ENCODE results near the gene UFD1. TPM values are rescaled to one million over a fixed set of nuclear protein-coding genes. Genes with fewer than 3 reads are reported as not detected.

Gene UFD1
- total and polyA plus RNA-seq, 2 of the 13 experiments (the other 11 are each of a cell fraction or from before 2014, with no cell fraction given) = 47.9 to 51.1 TPM

GRCh38 chr22:19432133-19432851, 46.7 kb downstream of the UFD1 start, which contains the start of gene MRPL40 (continued):
- TF ChIP-seq CSRNP1 (CRISPR knock-in tag; IDR thresholded peaks at IDR 0.05) (peak; percentile 96), THAP11 (CRISPR knock-in tag; IDR thresholded peaks at IDR 0.05) (peak; percentile 96), NAIF1 (CRISPR knock-in tag; IDR thresholded peaks at IDR 0.05; ENCODE audit: borderline replicate concordance) (peak; percentile 91; the same call in 1 of the 2 replicates), GMEB1 (CRISPR knock-in tag; IDR thresholded peaks at IDR 0.05; ENCODE audit: borderline replicate concordance) (peak; percentile 95), FLYWCH1 (CRISPR knock-in tag; IDR thresholded peaks at IDR 0.05) (no peak), PAX8 (CRISPR knock-in tag; IDR thresholded peaks at IDR 0.05; ENCODE audit: borderline replicate concordance) (no peak), FOXO4 (CRISPR knock-in tag; conservative IDR thresholded peaks at IDR 0.05) (peak; percentile 98), ZNF597 (CRISPR knock-in tag; IDR thresholded peaks at IDR 0.05) (no peak), KLF12 (CRISPR knock-in tag; IDR thresholded peaks at IDR 0.05; ENCODE audit: borderline replicate concordance) (peak; percentile 91; the same call in 1 of the 2 replicates), CBX2 (IDR thresholded peaks at IDR 0.05; ENCODE audit: low read depth, low read length) (no peak), CBX2 (CRISPR knock-in tag; IDR thresholded peaks at IDR 0.05; ENCODE audit: low read depth) (no peak), ZNF337 (CRISPR knock-in tag; IDR thresholded peaks at IDR 0.05; ENCODE audit: borderline replicate concordance, low read depth) (peak; percentile 88; the same call in 1 of the 2 replicates), SALL1 (CRISPR knock-in tag; IDR thresholded peaks at IDR 0.05) (peak; percentile 92), BCL3 (CRISPR knock-in tag; IDR thresholded peaks at IDR 0.05) (peak; percentile 92), ZFYVE20 (CRISPR knock-in tag; IDR thresholded peaks at IDR 0.05; ENCODE audit: borderline replicate concordance, low read depth) (no peak), JARID2 (CRISPR knock-in tag; IDR thresholded peaks at IDR 0.05; ENCODE audit: insufficient replicate concordance) (peak; percentile 92), SP140L (CRISPR knock-in tag; IDR thresholded peaks at IDR 0.05; ENCODE audit: borderline replicate concordance) (0 out of 2 replicates have a peak, but pooled peaks have one; percentile 53), ZNF773 (CRISPR knock-in tag; IDR thresholded peaks at IDR 0.05; ENCODE audit: borderline replicate concordance) (peak; percentile 85; the same call in 1 of the 2 replicates), ZKSCAN1 (IDR thresholded peaks at IDR 0.05; ENCODE audit: low read length) (peak; percentile 42; the same call in 1 of the 2 replicates), ZC3H13 (CRISPR knock-in tag; IDR thresholded peaks at IDR 0.05) (peak; percentile 99), ZEB1 (IDR thresholded peaks at IDR 0.05; ENCODE audit: insufficient replicate concordance, low read depth) (peak; percentile 44)

Measured in HepG2 (cell line).